Limb (tissue), 2 donors: ENCODE results near the gene LRIG1.
"Not testable (repeated sequence)": the region's sequence is repeated elsewhere in the genome, so short reads cannot be mapped to it uniquely, and the experiment has no call there.

ENCODE experiments used
- DNase-seq, 2 donors: peaks; one replicate each; pipeline ENCODE4 v3.0.0-alpha.2; 2016; ENCODE audit errors: extremely low spot score in 2 of 2

LRIG1 gene

GRCh38 chr3:66425576-66426114 is 75.2 kb downstream of the LRIG1 start:
- DNase-seq: peak in 1 of 2 donors; percentile 31

- no peak for DNase-seq
Observed at GRCh38 chr3:66425032-66425431, 75.8 kb downstream of the LRIG1 start.

- no peak for DNase-seq
Observed at GRCh38 chr3:66423791-66424190, 77.0 kb downstream of the LRIG1 start.

GRCh38 chr3:66421893-66422292 is 78.9 kb downstream of the LRIG1 start:
- not testable (repeated sequence) for DNase-seq

- not testable (repeated sequence) for DNase-seq
Observed at GRCh38 chr3:66421144-66421543, 79.7 kb downstream of the LRIG1 start.

GRCh38 chr3:66419036-66419435 is 81.8 kb downstream of the LRIG1 start:
- DNase-seq: no peak

GRCh38 chr3:66418475-66418931 is 82.3 kb downstream of the LRIG1 start:
- no peak for DNase-seq

- DNase-seq: no peak
Observed at GRCh38 chr3:66416556-66417304, 84.1 kb downstream of the LRIG1 start.

- DNase-seq: no peak
Observed at GRCh38 chr3:66415867-66416428, 84.9 kb downstream of the LRIG1 start.

- no peak for DNase-seq
Observed at GRCh38 chr3:66414846-66415245, 86.0 kb downstream of the LRIG1 start.

DNA sequence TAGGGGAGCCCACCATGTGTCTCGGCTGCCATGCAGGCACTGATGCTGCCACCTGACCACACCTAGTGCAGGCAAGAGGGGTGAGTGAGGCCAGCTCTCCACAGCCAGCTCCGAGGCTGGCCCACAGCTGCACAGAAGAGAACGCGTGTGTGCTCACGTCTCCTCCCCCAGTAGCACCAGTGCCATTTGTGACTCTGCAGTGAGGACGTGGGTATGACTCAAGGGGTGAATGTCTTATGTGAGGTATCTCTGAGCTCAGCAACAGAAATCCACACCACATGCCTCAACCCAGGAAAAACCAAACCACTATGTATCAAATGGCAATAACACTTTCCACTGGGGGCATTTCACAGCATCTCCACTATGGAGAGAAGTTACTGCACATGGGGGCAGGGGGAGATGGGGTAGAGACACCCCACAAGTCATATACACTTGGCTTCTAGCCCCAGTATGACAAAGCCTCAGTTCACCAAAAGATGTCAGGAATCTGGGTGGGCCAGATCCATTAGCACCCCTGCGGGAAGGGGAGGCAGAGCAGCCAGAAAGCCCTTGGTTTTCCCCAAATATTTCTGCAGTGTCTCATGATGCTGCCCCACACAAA is 87.6 kb downstream of the LRIG1 start:
- DNase-seq: no peak

GRCh38 chr3:66411961-66412887 is 88.6 kb downstream of the LRIG1 start:
- DNase-seq: no peak

DNA sequence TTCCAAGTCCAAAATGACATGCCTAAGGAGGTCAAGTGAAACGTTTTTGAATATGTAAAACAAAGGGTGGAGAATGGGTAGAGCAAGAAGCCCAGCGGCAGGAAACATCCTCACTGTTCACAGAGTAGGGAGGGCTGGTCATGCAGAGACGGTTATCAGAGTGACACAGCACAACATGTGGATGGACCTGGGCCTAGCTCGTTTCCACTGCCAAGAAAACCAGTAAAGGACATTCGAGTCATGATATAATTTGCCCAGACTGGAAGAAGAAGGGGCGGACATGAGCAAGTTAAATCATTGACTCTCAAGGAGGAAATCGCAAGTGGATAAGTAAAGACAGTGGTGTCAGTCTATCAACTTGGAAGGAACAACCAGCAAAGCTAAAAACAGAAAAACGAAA is 89.3 kb downstream of the LRIG1 start:
- DNase-seq: no peak

DNA sequence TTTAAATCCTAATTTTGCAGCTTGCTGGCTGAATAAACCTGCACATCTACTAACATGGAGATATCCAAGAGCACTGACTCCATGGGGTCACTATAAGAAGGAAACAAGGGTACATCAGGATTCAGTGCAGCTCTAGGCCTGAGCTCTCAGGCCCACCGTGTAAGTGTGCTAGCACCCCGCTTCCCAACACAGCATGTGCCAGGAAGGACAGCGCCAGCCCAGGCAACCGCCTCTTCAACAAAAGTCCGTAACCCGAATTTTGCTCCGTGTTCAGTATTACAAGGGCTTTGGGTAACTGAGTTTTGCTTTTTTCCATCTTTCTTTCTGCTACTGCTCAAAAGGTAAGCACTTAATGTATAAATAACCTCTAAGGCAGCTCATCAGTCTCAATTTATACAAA is 89.8 kb downstream of the LRIG1 start:
- no peak for DNase-seq

DNA sequence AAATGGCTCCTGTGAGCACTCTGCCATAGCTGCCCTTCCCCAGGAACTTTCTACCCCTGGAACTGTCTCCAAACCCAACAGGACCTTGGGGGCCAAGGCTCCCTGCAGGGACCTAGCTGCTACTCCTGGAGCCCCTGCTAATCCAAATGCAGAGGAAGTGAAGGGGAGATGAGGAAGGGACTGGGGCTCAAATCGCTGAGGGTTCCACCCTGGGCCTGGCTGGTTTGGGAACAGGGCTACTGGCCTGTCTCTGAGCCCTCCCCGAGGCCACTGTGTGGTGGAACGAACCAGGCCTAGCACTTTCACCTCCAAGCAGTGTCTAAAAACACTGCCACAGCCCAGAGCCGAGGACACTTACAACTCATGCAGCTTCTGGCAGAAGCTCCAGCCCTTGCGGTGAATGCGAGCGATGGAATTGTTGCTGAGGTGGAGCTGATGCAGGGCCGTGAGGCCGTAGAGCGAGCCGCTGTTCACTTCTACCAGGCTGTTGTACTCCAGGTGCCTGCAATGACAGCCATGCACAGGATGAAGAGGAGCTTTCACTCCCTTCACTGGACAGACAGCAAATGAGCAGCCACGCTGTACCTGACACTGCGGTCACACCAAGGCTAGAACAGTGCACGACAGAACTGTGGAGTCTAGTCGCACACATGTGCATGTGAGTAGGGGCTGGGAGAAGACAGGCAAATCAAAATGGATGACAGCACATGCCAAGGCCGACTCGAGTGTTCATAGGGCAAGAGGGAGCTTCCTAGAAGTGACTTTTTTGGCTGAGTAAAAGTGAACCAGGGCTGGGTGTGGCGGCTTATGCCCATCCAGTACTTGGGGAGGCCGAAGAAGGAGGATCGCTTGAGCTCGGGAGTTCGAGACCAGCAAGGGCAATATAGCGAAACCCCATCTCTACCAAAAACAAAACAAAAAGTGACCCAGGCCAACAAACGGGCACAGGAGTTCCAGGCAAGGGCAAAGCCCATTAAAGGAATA is 90.8 kb downstream of the LRIG1 start:
- DNase-seq: no peak

DNA sequence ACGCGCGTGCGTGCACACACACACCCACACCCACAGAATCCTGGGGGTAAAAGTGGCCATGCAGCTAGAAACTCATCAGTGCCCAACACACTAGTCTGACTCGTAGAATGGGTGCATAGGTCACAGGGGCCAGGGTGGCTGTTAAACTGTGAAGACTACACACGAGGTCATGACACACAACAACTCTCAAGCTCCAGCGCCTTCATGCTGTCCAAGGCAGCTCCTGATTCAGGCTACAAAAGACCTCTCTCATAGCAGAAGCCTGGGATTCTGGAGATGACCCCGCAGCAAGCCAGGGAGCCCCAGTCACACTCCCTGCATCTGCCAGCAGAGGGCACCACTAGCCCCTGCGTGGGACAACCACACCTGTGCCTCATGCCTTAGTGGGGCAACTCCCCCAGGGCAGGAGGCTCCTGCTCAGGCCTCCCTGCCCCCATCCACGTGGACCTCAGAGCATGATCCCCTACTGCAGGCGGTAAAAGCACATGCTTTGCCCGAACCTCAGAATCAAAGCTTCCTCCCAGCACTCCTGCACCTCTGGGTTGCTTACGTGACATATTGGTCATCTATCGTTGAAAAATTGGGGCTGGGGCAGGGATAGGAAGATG is 93.1 kb downstream of the LRIG1 start:
- peak in 1 of 2 donors; percentile 83 for DNase-seq

DNA sequence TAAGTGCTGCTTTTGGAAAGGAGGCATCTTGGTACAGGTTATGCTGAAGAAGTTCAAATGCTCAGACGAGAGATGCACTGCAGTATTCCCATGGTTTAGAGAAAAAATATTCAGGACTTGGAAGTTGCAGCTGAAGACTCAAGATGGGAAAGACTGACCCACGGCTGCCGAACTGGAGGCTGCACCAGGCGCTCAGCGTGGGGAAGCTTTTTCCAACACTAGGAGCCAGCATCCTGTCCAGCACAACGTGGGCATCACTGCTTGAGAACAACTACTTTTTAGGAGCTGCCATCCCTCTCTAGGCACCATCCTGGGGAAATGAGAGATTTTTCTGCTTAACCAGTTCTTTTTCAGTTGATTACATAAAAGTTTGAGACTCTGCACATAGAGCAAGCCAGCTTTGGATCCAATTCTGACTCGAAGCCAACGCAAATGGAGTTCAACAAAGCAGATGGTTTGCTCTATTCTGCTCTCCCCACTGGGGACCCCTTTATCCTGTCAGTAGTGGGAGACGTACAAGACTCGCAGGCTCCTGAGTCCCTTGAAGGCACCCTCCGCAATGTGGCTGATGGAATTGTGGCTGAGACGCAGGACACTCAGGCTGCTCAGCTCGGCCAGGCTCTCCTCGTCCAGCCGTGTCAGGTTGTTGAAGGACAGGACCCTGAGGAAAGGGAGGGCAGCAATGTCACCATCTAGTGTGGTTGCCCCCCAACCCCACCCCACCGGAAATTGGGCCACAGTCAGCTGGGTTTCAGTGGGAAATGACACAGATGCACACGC is 93.8 kb downstream of the LRIG1 start:
- no peak for DNase-seq

- DNase-seq: no peak
Observed at GRCh38 chr3:66406163-66406562, 94.7 kb downstream of the LRIG1 start.

DNA sequence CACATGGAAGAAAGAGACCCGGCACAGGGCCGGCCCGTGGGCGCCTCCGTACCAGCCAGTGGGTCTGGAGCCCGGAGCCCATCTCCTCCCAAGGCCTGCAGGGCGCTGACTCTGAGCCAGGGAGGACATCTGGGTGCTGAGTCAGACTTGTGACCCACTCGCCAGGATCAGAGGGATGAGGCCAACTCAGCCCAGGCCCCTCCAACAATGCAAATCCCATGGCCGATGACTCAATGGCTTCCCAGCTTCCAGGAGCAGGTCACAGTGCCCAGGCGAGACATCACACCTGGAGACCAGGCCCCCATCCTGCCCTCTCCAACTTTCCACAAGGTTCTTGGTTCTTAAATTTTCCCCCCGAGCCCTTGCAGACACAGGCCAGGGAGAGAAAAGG is 95.1 kb downstream of the LRIG1 start:
- no peak for DNase-seq
